ENCODE data around the gene ERP27.

DNA sequence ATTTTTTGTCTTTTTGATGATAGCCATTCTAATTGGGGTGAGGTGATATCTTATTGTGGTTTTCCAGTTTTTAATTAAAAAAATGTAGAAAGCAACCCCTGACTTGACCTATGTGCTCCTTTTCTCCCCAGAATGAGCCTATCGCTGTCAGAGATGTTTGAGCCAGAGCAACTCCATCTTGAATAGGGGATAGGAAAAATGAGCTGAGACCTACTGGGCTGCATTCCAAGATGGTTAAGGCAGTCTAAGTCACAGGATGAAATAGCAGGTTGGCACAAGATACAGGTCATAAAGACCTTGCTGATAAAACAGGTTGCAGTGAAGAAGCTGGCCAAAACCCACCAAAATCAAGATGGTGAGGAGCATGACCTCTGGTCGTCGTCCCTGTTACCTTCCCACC is 13.8 kb downstream of the ERP27 start:
- no peak for TF ChIP-seq POLR2A (IDR thresholded peaks at IDR 0.05)
- TF ChIP-seq, protein P1, sequence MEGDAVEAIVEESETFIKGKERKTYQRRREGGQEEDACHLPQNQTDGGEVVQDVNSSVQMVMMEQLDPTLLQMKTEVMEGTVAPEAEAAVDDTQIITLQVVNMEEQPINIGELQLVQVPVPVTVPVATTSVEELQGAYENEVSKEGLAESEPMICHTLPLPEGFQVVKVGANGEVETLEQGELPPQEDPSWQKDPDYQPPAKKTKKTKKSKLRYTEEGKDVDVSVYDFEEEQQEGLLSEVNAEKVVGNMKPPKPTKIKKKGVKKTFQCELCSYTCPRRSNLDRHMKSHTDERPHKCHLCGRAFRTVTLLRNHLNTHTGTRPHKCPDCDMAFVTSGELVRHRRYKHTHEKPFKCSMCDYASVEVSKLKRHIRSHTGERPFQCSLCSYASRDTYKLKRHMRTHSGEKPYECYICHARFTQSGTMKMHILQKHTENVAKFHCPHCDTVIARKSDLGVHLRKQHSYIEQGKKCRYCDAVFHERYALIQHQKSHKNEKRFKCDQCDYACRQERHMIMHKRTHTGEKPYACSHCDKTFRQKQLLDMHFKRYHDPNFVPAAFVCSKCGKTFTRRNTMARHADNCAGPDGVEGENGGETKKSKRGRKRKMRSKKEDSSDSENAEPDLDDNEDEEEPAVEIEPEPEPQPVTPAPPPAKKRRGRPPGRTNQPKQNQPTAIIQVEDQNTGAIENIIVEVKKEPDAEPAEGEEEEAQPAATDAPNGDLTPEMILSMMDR (IDR thresholded peaks at IDR 0.05): no peak

Measured in body of pancreas (tissue), 4 donors.